ENCODE results near the gene PRR35. TPM values are rescaled to one million over a fixed set of nuclear protein-coding genes. Genes with fewer than 3 reads are reported as not detected.

The PRR35 gene
- total RNA-seq, 1 experiment from 2014 or later, result not detected

- H3K9me2 ChIP-seq (replicated peaks; ENCODE audit: low read length), result no peaks in the 10 kb centered on the region
- H3K4me1 ChIP-seq (ENCODE audit: insufficient read depth, low read length), result no peaks in the 10 kb centered on the region
- no peak overlapping the region for H3K4me2 ChIP-seq (ENCODE audit: low read length)
- ATAC-seq, result no peak
- H3F3A ChIP-seq (ENCODE audit: low read length, unreplicated experiment), result no peaks in the 10 kb centered on the region
- no peak for TF ChIP-seq EZH2phosphoT487 (IDR thresholded peaks at IDR 0.05; ENCODE audit: borderline replicate concordance, low read length)
- no peak for TF ChIP-seq CTCF (conservative IDR thresholded peaks at IDR 0.05; ENCODE audit: low read depth, low read length)
- no peak for TF ChIP-seq EZH2 (IDR thresholded peaks at IDR 0.05; ENCODE audit: low read length, unreplicated experiment)
- no peaks in the 10 kb centered on the region for H4K20me1 ChIP-seq (ENCODE audit: low read length)
- no peaks in the 10 kb centered on the region for H3K27me3 ChIP-seq (ENCODE audit: low read length)
- H3K9me3 ChIP-seq (ENCODE audit: low read length), result no peaks in the 10 kb centered on the region
- intact Hi-C loops (cut with micrococcal nuclease), result no loop called here
- H3K79me2 ChIP-seq (ENCODE audit: low read length), result no peaks in the 10 kb centered on the region
- H3K4me3 ChIP-seq (ENCODE audit: low read length), result no peak overlapping the region
- H3K9ac ChIP-seq (ENCODE audit: low read length), result no peak overlapping the region
- no peak for DNase-seq
- POLR2A ChIA-PET (ENCODE audit: unreplicated experiment), result no interaction called here
- CTCF ChIA-PET, result no interaction called here
- H2AFZ ChIP-seq (ENCODE audit: low read length), result no peak overlapping the region
- BruUV-seq (replicated peaks), result no TSS peak
- no peak overlapping the region for H3K27ac ChIP-seq (ENCODE audit: low read length)
- H3K36me3 ChIP-seq (ENCODE audit: low read depth, low read length), result no peaks in the 10 kb centered on the region
Measured at GRCh38 chr16:551210-551609, 9.0 kb upstream of the PRR35 start.

GRCh38 chr16:552171-552570, 8.0 kb upstream of the PRR35 start:
- no peak for ATAC-seq
- Histone ChIP-seq H3K4me1 (ENCODE audit: insufficient read depth, low read length) (no peaks in the 10 kb centered on the region), H3K27me3 (ENCODE audit: low read length) (no peaks in the 10 kb centered on the region), H3F3A (ENCODE audit: low read length, unreplicated experiment) (no peaks in the 10 kb centered on the region), H2AFZ (ENCODE audit: low read length) (no peak overlapping the region), H3K4me2 (ENCODE audit: low read length) (no peak overlapping the region), H3K9ac (ENCODE audit: low read length) (no peak overlapping the region), H3K27ac (ENCODE audit: low read length) (no peak overlapping the region), H3K9me3 (ENCODE audit: low read length) (no peaks in the 10 kb centered on the region), H3K36me3 (ENCODE audit: low read depth, low read length) (no peaks in the 10 kb centered on the region), H4K20me1 (ENCODE audit: low read length) (no peaks in the 10 kb centered on the region), H3K79me2 (ENCODE audit: low read length) (no peaks in the 10 kb centered on the region), H3K9me2 (replicated peaks; ENCODE audit: low read length) (no peaks in the 10 kb centered on the region), H3K4me3 (ENCODE audit: low read length) (no peak overlapping the region)
- no peak for DNase-seq
- CTCF ChIA-PET, result no interaction called here
- BruUV-seq (replicated peaks), result no TSS peak
- POLR2A ChIA-PET (ENCODE audit: unreplicated experiment), result no interaction called here
- intact Hi-C loops (cut with micrococcal nuclease), result no loop called here
- TF ChIP-seq EZH2phosphoT487 (IDR thresholded peaks at IDR 0.05; ENCODE audit: borderline replicate concordance, low read length) (no peak), EZH2 (IDR thresholded peaks at IDR 0.05; ENCODE audit: low read length, unreplicated experiment) (no peak), CTCF (conservative IDR thresholded peaks at IDR 0.05; ENCODE audit: low read depth, low read length) (no peak)

- H4K20me1 ChIP-seq (ENCODE audit: low read length), result no peaks in the 10 kb centered on the region
- no peaks in the 10 kb centered on the region for H3K36me3 ChIP-seq (ENCODE audit: low read depth, low read length)
- H3F3A ChIP-seq (ENCODE audit: low read length, unreplicated experiment), result no peaks in the 10 kb centered on the region
- no peaks in the 10 kb centered on the region for H3K9me2 ChIP-seq (replicated peaks; ENCODE audit: low read length)
- TF ChIP-seq CTCF (conservative IDR thresholded peaks at IDR 0.05; ENCODE audit: low read depth, low read length) (no peak), EZH2phosphoT487 (IDR thresholded peaks at IDR 0.05; ENCODE audit: borderline replicate concordance, low read length) (no peak), EZH2 (IDR thresholded peaks at IDR 0.05; ENCODE audit: low read length, unreplicated experiment) (no peak)
- no TSS peak for BruUV-seq (replicated peaks)
- H3K9me3 ChIP-seq (ENCODE audit: low read length), result no peaks in the 10 kb centered on the region
- H3K4me1 ChIP-seq (ENCODE audit: insufficient read depth, low read length), result no peaks in the 10 kb centered on the region
- no peak overlapping the region for H3K4me2 ChIP-seq (ENCODE audit: low read length)
- ChIA-PET CTCF (interaction anchor here (0.6 kb wide), 1 partner anchor 9 kb away, joined by 5 read pairs; no protein-coding TSS in a partner anchor), POLR2A (ENCODE audit: unreplicated experiment) (no interaction called here)
- H3K4me3 ChIP-seq (ENCODE audit: low read length), result no peak overlapping the region
- no peak overlapping the region for H2AFZ ChIP-seq (ENCODE audit: low read length)
- no peaks in the 10 kb centered on the region for H3K79me2 ChIP-seq (ENCODE audit: low read length)
- no peak overlapping the region for H3K27ac ChIP-seq (ENCODE audit: low read length)
- H3K27me3 ChIP-seq (ENCODE audit: low read length), result no peaks in the 10 kb centered on the region
- ATAC-seq (no peak), DNase-seq (no peak)
- intact Hi-C loops (cut with micrococcal nuclease), result no loop called here
- no peak overlapping the region for H3K9ac ChIP-seq (ENCODE audit: low read length)
Measured at GRCh38 chr16:553601-554296, 6.4 kb upstream of the PRR35 start.
